B cell (primary cell): ENCODE results near the gene ILK.

Source experiments
- CTCF ChIP-seq: fragments of 200-600 bp; IDR thresholded peaks from one replicate; pipeline ENCODE4 v1.8.0; 2022; ENCODE audit warnings: antibody characterized with exemption, mild to moderate bottlenecking
- EZH2 ChIP-seq: IDR thresholded peaks from 2 replicates; pipeline ENCODE4 v1.6.1; 2012; ENCODE audit warnings: borderline replicate concordance, low read depth, mild to moderate bottlenecking, moderate library complexity, low read length; ENCODE audit not compliant: insufficient read depth, poor library complexity, severe bottlenecking

- TF ChIP-seq EZH2: no peak
- no peak for TF ChIP-seq CTCF
These were observed 33.9 kb upstream of the ILK start for GRCh38 chr11:6569706-6570105.
